Neural crest cell (in vitro differentiated cells): Measurements from ENCODE around the gene GGA3. TPM values are rescaled to one million over a fixed set of nuclear protein-coding genes. Genes with fewer than 3 reads are reported as not detected.

ENCODE experiments used
- DNase-seq: peaks from one replicate; pipeline ENCODE4 v3.0.0; 2021; ENCODE audit warnings: low read depth, mixed read lengths, low spot score
- H3K27ac Mint-ChIP-seq: one replicate; pipeline ENCODE4 v1.8.0; 2021; ENCODE audit warnings: mild to moderate bottlenecking, mixed read lengths; ENCODE audit not compliant: unreplicated experiment
- H3K27me3 Mint-ChIP-seq: 2 replicates; pipeline ENCODE4 v1.8.0; 2021; ENCODE audit warnings: low read depth, mild to moderate bottlenecking, mixed read lengths
- H3K36me3 Mint-ChIP-seq: 2 replicates; pipeline ENCODE4 v1.8.0; 2021; ENCODE audit warnings: low read depth, mild to moderate bottlenecking, mixed read lengths
- H3K4me1 Mint-ChIP-seq: 2 replicates; pipeline ENCODE4 v1.8.0; 2021; ENCODE audit warnings: mixed read lengths
- H3K4me3 Mint-ChIP-seq: one replicate; pipeline ENCODE4 v1.8.0; 2021; ENCODE audit warnings: mild to moderate bottlenecking, mixed read lengths
- H3K9me3 Mint-ChIP-seq: 2 replicates; pipeline ENCODE4 v1.8.0; 2021; ENCODE audit warnings: mixed read lengths
- total RNA-seq: library from RNA; stranded (reverse); gene quantifications from 2 replicates; pipeline ENCODE4 v1.2.1, GENCODE V29; 2021
- TF ChIP-seq, protein P1 (sequence below): fragments of 200-600 bp; sonication (generic); conservative IDR thresholded peaks from 2 replicates; pipeline ENCODE4 v1.5.0; 2021; ENCODE audit warnings: antibody characterized with exemption, mild to moderate bottlenecking

GGA3 gene
- total RNA-seq, 1 donor from 2014 or later = 59.0 TPM

DNA sequence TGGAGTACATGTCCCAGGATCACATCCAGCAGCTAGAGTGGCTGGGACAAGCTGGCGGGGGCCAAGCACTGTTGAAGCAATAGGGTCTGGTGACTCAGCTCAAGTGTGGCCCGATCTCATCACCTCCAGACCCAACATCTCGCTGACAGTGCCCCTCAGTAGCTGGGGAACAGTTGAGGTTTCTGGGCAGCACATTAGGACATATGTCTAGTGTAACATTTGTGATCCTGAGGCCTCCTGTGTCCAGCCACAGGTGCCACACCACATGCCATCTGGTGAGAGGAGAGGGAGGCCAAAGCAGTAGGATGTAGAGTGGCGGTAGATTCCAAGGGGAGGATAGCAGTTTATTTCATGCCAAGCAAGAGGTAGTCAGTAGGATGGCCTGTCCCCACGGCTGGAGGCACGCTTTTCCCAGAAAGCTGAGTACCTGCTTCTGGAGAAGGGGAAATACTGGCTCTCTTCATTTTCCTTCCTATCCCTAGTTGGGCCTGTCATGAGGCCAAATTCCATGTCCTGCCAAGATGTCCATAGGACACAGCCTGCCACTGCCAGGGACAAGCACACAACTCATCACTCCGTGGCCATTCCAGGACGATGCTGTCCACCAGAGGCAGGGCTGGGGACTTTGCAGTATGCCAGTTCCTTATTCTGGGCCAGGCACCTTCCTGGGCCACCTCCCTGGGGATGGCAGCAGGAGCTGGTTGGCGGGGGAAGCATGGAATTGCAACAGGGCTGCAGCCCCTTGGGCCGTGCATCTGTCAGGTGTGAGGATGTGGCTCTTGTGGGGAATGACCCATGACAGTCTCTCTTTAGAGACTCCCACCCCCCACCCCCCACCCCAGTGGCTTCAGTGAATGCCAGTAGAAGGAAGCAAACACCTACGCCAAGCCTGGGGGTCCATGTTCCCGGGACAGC, 24.0 kb downstream of the GGA3 start:
- H3K9me3 Mint-ChIP-seq = no peaks in the 10 kb centered on the region
- no peaks in the 10 kb centered on the region for H3K4me1 Mint-ChIP-seq
- no peak for DNase-seq
- H3K27me3 Mint-ChIP-seq = no peaks in the 10 kb centered on the region
- peak overlapping the region; percentile 88 for H3K27ac Mint-ChIP-seq
- peaks cover 14% of the 10 kb centered on the region for H3K36me3 Mint-ChIP-seq
- TF ChIP-seq, protein P1, sequence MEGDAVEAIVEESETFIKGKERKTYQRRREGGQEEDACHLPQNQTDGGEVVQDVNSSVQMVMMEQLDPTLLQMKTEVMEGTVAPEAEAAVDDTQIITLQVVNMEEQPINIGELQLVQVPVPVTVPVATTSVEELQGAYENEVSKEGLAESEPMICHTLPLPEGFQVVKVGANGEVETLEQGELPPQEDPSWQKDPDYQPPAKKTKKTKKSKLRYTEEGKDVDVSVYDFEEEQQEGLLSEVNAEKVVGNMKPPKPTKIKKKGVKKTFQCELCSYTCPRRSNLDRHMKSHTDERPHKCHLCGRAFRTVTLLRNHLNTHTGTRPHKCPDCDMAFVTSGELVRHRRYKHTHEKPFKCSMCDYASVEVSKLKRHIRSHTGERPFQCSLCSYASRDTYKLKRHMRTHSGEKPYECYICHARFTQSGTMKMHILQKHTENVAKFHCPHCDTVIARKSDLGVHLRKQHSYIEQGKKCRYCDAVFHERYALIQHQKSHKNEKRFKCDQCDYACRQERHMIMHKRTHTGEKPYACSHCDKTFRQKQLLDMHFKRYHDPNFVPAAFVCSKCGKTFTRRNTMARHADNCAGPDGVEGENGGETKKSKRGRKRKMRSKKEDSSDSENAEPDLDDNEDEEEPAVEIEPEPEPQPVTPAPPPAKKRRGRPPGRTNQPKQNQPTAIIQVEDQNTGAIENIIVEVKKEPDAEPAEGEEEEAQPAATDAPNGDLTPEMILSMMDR = no peak
- no peak overlapping the region for H3K4me3 Mint-ChIP-seq

DNA sequence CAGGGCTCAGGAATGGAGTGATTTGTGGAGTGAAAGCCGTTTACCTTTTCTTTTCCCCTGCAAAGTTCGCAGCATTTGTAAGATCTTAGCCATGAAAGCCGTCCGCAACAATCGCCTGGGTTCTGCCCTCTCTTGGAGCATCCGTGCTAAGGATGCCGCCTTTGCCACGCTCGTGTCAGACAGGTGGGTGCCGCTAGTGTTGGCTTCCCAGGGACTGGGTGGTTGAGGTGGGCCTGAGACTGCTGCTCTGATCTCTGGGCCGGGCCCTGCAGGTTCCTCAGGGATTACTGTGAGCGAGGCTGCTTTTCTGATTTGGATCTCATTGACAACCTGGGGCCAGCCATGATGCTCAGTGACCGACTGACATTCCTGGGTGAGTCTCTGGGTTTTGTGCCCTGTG, 28.6 kb downstream of the GGA3 start:
- no peak for DNase-seq
- no peak overlapping the region for H3K27ac Mint-ChIP-seq
- TF ChIP-seq, protein P1 = no peak
- H3K27me3 Mint-ChIP-seq = no peaks in the 10 kb centered on the region
- H3K4me1 Mint-ChIP-seq = no peaks in the 10 kb centered on the region
- H3K36me3 Mint-ChIP-seq = peaks cover 7% of the 10 kb centered on the region
- no peak overlapping the region for H3K4me3 Mint-ChIP-seq
- no peaks in the 10 kb centered on the region for H3K9me3 Mint-ChIP-seq

DNA sequence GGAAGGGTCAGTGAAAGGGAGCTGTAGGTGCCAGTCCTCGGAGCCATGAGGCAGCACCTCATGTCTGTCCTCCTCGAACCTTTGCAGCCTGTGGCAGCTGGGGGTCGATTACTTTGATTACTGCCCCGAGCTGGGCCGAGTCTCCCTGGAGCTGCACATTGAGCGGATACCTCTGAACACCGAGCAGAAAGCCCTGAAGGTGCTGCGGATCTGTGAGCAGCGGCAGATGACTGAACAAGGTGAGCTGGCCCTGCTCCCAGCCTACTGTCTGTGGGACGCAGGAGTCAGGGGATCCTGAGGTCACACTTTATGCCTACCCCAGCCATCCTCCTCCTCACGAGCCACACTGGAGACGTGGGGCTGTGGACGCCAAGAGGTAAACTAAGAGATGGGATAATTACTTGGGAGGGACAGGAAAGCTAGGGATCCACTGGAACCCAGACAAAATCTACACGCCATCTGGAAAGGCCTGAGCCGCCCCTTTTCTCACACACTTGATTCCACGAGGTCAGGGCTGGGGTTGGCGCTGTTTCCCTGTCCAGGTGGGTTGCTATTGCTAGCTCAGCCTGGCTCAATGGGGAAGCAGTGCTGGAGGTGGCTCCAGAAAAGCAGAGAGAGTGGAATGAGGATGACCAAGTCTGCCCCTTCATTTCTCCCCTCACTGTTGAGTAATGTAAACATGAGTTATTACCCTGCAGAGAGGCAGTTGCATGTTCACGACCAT, 29.5 kb downstream of the GGA3 start:
- no peak overlapping the region for H3K4me3 Mint-ChIP-seq
- H3K27me3 Mint-ChIP-seq = no peaks in the 10 kb centered on the region

DNA sequence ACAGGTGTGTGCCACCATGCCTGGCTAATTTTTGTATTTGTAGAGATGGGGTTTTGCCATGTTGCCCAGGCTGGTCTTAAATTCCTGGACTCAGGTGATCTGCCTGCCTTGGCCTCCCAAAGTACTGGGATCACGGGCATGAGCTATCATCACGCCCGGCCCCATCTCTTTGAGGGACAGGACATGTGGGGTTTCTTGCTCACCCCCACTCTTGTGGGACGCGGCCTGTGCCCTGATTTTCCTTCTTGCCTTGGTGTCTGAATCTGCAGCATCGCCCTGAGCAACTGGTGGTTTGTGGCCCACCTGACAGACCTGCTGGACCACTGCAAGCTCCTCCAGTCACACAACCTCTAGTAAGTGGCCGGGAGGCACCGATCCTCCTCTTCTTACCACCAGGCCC, 30.3 kb downstream of the GGA3 start:
- TF ChIP-seq, protein P1 = no peak
- no peaks in the 10 kb centered on the region for H3K27me3 Mint-ChIP-seq
- peaks cover 7% of the 10 kb centered on the region for H3K36me3 Mint-ChIP-seq
- H3K4me3 Mint-ChIP-seq = no peak overlapping the region
- no peak for DNase-seq
- H3K27ac Mint-ChIP-seq = no peak overlapping the region
- H3K4me1 Mint-ChIP-seq = no peaks in the 10 kb centered on the region
- no peaks in the 10 kb centered on the region for H3K9me3 Mint-ChIP-seq

More for the DNA sequence above, 29.5 kb downstream of the GGA3 start:
- Mint-ChIP-seq H3K27ac (no peak overlapping the region), H3K9me3 (no peaks in the 10 kb centered on the region), H3K4me1 (no peaks in the 10 kb centered on the region), H3K36me3 (peaks cover 7% of the 10 kb centered on the region)
- TF ChIP-seq, protein P1 = no peak
- no peak for DNase-seq

DNA sequence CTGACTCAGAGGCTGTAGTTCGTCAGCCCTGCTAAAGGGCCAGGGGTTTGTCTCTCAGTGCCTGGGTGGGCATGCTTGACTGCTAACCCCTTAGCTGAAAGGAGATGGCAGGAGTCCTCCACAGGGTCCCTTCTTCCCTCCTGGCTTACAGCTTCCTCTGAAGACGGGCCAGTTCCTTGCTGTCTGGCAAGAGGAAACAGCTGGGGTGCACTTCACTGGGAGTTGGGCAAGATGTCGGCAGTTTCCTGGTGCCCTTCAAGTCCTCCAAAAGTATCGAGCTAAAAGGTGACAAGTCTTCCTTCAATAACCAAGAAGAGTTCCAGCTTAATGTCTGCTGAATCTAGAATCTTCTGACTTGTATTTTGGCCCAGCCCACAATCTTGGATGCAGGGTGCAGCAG, 32.6 kb downstream of the GGA3 start:
- H3K27me3 Mint-ChIP-seq = no peaks in the 10 kb centered on the region
- H3K4me1 Mint-ChIP-seq = no peaks in the 10 kb centered on the region
- H3K4me3 Mint-ChIP-seq = no peak overlapping the region
- H3K9me3 Mint-ChIP-seq = no peaks in the 10 kb centered on the region
- H3K36me3 Mint-ChIP-seq = peaks cover 7% of the 10 kb centered on the region
- no peak overlapping the region for H3K27ac Mint-ChIP-seq
- TF ChIP-seq, protein P1 = no peak
- DNase-seq = no peak
